Cardiac muscle cell (in vitro differentiated cells and primary cell): ENCODE measurements around the gene TBXAS1. TPM values are rescaled to one million over a fixed set of nuclear protein-coding genes. Genes with fewer than 3 reads are reported as not detected.
A peak's percentile ranks its signal among the peaks of the same experiment; 100 is the strongest.

Source experiments
- DNase-seq, 2 donors: peaks; one replicate each; pipeline versions ENCODE4 v3.0.0 to v3.0.0-alpha.2; 2010 to 2017; ENCODE audit warnings: low read depth in 1 of 2, low spot score in 1 of 2
- H3K27ac ChIP-seq: fragments of 200-600 bp; sonication (generic); 2 replicates; pipeline ENCODE4 v1.5.1; 2016
- H3K27me3 ChIP-seq: fragments of 200-600 bp; sonication (generic); 2 replicates; pipeline ENCODE4 v1.6.0; 2016; ENCODE audit warnings: control low read depth
- H3K36me3 ChIP-seq: fragments of 200-600 bp; sonication (generic); 2 replicates; pipeline ENCODE4 v1.5.1; 2016; ENCODE audit warnings: control low read depth
- H3K4me1 ChIP-seq: fragments of 200-600 bp; sonication (generic); 2 replicates; pipeline ENCODE4 v1.8.1; 2017; ENCODE audit warnings: low read depth, mild to moderate bottlenecking, mixed run types
- H3K4me3 ChIP-seq: fragments of 200-600 bp; sonication (generic); 2 replicates; pipeline ENCODE4 v1.5.1; 2016; ENCODE audit warnings: mild to moderate bottlenecking
- H3K9me3 ChIP-seq: fragments of 200-600 bp; sonication (generic); 2 replicates; pipeline ENCODE4 v1.5.1; 2017; ENCODE audit warnings: low read depth, mild to moderate bottlenecking, control low read depth
- polyA plus RNA-seq: library from polyadenylated mRNA; unstranded; fragments of >200 nt; fragmentation: Nextera tagmentation; extraction: Ambion mirVana; gene quantifications from 2 replicates; pipeline ENCODE4 v1.2.1, GENCODE V29; 2016
- total RNA-seq: library from RNA; depleted of rRNA; stranded (reverse); fragments of >200 nt; gene quantifications from 2 replicates; pipeline ENCODE4 v1.2.3, GENCODE V29; 2016
- TF ChIP-seq, protein P1 (sequence below): IDR thresholded peaks from 2 replicates; pipeline ENCODE4 v1.5.1; 2012; ENCODE audit warnings: low read depth, mild to moderate bottlenecking, low read length

TBXAS1 gene
- total and polyA plus RNA-seq, 2 experiments from 2014 or later: 0.83 to 6.2 TPM

DNA sequence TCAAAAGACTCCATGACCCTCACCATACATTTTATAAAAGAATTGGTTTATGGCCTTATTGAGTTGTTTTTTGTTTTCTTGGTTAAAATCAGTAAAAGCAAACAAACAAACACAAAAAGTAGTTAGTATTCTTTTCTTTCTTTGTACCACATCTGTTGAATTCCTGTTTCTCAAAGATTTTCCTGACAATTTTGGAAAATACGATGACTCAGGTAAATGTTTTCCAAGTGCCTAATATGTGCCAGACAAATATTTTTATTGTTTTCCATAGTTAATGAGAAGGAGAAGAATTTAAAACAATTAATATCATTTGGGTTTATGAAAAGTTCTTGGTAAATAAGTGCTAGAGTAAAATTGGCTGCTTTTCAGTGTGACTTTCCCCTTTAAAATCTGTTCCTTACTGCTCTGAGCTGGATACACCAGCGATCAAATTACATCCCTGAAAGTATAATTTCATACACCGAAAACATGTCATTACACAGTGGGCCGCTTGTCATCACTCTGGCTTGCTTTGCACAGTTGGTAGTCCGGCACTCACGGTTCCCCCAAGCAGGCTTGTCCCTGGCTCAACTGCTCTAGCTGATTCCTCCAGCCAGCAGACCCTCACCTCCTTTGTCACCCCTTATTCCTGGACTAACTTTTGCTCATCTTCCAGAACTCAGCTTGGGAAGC lies 80.5 kb downstream of the TBXAS1 start:
- TF ChIP-seq, protein P1, sequence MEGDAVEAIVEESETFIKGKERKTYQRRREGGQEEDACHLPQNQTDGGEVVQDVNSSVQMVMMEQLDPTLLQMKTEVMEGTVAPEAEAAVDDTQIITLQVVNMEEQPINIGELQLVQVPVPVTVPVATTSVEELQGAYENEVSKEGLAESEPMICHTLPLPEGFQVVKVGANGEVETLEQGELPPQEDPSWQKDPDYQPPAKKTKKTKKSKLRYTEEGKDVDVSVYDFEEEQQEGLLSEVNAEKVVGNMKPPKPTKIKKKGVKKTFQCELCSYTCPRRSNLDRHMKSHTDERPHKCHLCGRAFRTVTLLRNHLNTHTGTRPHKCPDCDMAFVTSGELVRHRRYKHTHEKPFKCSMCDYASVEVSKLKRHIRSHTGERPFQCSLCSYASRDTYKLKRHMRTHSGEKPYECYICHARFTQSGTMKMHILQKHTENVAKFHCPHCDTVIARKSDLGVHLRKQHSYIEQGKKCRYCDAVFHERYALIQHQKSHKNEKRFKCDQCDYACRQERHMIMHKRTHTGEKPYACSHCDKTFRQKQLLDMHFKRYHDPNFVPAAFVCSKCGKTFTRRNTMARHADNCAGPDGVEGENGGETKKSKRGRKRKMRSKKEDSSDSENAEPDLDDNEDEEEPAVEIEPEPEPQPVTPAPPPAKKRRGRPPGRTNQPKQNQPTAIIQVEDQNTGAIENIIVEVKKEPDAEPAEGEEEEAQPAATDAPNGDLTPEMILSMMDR: no peak
- DNase-seq: peak in 1 of 2 donors; percentile 77
- no peaks in the 10 kb centered on the region for H3K27me3 ChIP-seq
- H3K27ac ChIP-seq: no peak overlapping the region
- no peaks in the 10 kb centered on the region for H3K36me3 ChIP-seq
- H3K9me3 ChIP-seq: no peaks in the 10 kb centered on the region
- peaks cover 14% of the 10 kb centered on the region for H3K4me1 ChIP-seq
- H3K4me3 ChIP-seq: no peak overlapping the region

DNA sequence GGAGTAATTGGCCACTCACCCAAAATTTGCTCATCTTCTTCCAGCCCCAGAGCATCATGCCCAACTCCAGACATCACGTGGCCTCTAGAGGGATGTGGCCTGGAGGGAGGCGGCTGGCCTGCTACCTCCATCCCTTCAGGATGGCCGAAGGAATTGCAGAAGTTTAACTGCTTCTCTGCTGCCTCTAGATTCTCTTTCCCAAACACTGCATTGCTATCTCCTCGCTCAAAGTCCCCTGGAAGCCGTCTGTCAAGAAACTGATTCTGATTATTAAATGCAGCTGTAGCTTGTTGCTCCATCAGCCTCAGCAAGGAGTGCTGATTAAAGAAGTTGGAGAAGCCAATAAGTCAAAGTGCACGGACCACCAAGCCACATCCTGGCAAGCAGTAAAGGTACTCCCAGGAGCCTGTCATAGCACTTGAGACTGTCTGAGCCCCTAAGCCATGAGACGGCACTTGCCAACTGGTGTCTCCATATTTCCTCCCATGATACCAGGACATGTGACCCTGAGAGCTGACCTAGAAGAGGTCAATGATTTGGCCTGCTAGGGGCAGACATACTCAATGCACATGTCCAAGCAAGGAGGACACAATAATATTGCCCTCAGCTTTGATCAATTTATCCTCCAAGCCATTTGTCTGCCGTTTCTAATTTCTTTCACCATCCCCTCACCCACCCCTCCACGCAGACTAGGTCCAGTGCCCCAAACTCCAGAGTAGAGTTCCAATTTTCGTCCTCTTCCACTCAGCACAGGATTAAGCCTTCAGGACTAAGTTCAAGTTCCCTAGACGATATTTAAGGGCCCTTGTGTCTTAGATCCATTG lies 84.2 kb downstream of the TBXAS1 start:
- no peaks in the 10 kb centered on the region for H3K27me3 ChIP-seq
- no peaks in the 10 kb centered on the region for H3K9me3 ChIP-seq
- no peak overlapping the region for H3K4me3 ChIP-seq
- H3K27ac ChIP-seq: no peak overlapping the region
- no peaks in the 10 kb centered on the region for H3K36me3 ChIP-seq
- TF ChIP-seq, protein P1: no peak
- peak in 1 of 2 donors; percentile 44 for DNase-seq
- peaks cover 28% of the 10 kb centered on the region for H3K4me1 ChIP-seq

DNA sequence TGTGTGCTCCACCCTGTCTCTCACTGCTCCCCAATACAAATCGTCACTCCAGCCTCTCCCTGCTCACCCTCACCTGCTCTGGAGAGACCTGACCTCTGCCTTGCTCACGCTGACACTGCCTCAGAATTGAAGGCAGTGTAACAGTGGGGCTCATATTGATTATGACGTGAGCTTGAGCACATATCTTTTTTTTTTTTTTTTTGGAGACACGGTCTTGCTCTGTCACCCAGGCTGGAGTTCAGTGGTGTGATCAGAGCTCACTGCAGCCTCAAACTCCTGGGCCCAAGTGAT lies 84.7 kb downstream of the TBXAS1 start:
- DNase-seq: no peak
- TF ChIP-seq, protein P1: no peak
- Histone ChIP-seq H3K4me3 (no peak overlapping the region), H3K9me3 (no peaks in the 10 kb centered on the region), H3K36me3 (no peaks in the 10 kb centered on the region), H3K27ac (no peak overlapping the region), H3K27me3 (no peaks in the 10 kb centered on the region), H3K4me1 (peaks cover 28% of the 10 kb centered on the region)

DNA sequence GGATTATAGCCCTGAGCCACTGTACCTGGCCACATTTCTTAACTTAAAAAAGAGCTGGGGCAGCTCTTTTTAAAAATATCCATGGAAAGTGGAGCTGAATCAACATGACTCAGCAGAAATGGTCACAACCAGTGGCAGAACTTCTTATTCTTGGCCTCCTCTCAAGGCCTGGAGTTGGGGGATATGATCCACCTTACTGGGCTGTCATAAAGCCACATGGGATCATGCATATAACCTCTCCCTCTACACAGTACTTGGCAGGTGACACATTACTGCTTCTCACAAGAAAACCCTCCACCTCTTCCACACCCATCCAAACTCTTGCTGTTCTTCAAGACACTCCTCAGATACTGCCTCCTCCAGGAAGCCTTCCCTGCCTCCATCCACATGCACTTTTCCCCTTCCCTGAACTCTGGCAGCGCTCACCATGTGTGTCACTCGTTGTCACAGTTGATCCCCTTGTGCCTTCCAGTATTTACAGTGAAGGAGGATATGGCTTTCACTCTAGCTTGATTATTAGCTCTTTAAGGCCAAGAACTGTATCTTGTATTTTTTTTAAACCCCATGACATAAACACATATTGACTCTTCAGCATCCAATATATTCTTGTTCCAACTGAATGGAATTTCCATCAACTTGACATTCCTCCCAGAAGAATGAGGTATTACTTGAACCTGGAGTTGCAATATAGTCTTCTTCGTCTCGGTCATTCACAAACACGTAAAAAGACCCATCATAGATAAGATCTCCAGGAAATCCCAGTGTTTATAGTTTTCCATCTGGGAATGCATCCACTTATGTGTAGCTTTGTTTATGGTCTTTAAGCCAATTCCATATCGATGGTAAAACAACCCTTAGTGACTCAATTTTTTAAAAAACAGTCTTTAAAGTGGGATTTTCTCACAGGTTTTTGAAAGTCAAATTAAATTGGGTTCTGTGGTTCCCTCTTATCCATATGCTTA lies 85.5 kb downstream of the TBXAS1 start:
- no peaks in the 10 kb centered on the region for H3K36me3 ChIP-seq
- TF ChIP-seq, protein P1: no peak
- H3K4me3 ChIP-seq: no peak overlapping the region
- peak in 1 of 2 donors; percentile 67 for DNase-seq
- no peaks in the 10 kb centered on the region for H3K9me3 ChIP-seq
- H3K4me1 ChIP-seq: peaks cover 28% of the 10 kb centered on the region
- H3K27ac ChIP-seq: no peak overlapping the region
- no peaks in the 10 kb centered on the region for H3K27me3 ChIP-seq

DNA sequence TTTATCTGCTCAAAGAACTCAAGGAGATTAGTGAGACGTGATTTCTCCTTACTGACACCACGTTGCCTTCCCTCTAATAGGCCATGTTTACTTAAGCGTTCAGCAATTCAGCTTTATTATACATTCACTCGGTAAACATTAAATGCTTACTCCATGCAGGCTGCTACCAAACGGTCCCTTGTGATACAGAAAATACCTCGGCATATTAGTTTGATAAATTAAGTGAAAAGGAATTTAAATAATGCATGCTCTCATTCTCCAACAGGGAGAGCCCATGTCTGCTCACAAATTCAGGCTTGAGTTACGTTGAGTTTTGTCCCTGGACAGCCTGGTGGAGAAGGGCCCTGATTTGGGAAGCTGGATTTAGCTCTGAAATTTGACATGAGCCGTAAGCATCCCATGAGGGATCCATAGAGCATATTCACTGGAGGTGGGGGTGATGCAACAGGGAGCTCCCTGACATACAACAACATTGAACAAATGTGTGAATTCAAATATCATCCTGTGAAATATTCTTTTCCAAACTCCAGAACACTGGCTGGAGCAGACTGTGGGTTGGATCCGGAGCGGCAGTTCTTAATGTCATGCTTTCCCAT lies 86.3 kb downstream of the TBXAS1 start:
- peaks cover 36% of the 10 kb centered on the region for H3K4me1 ChIP-seq
- H3K9me3 ChIP-seq: no peaks in the 10 kb centered on the region
- no peak overlapping the region for H3K4me3 ChIP-seq
- DNase-seq: no peak
- TF ChIP-seq, protein P1: no peak
- no peaks in the 10 kb centered on the region for H3K36me3 ChIP-seq
- no peaks in the 10 kb centered on the region for H3K27me3 ChIP-seq
- no peak overlapping the region for H3K27ac ChIP-seq
